ENCODE data around the gene HEBP1.

DNA sequence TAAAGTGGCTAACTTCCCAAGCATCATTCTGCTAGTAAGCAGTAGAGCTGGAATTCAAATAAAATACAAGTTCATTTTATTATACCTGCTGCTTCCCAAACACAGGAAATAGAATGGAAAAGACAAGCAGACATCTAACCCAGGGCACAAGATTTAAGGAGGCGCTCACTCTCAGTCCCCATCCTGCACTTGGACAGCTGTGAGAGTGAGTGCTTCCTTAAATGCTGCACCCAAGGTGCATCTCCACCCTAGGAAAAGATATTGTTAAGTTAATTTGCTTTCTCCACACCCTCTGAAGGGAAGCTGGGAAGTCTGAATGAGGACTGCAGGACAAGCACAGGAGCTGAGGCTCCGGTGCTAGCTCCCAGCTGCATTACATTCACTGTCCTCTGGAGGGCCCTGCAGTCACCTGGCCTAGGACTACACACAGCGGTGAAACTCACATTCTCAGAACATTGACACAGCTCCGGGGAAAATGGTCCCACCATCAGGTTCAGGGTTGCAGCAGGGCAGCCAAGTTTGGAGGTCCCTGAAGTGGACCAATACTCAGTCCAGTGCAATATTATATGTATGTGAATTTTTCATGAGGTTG, 14.2 kb downstream of the HEBP1 start:
- TF ChIP-seq SNAI2 (CRISPR knock-in tag; IDR thresholded peaks at IDR 0.05) (no peak), ZNF565 (CRISPR knock-in tag; conservative IDR thresholded peaks at IDR 0.05; ENCODE audit: low read depth) (no peak), ISL1 (CRISPR knock-in tag; IDR thresholded peaks at IDR 0.05) (no peak), OSR1 (CRISPR knock-in tag; IDR thresholded peaks at IDR 0.05) (no peak), TOX (CRISPR knock-in tag; IDR thresholded peaks at IDR 0.05; ENCODE audit: borderline replicate concordance) (no peak), ZNF8 (CRISPR knock-in tag; IDR thresholded peaks at IDR 0.05) (no peak), ZFP3 (CRISPR knock-in tag; IDR thresholded peaks at IDR 0.05) (no peak), ESRRG (CRISPR knock-in tag; IDR thresholded peaks at IDR 0.05) (no peak)
